GM12878 (cell line): ENCODE results near the gene HMGB4. TPM values are rescaled to one million over a fixed set of nuclear protein-coding genes. Genes with fewer than 3 reads are reported as not detected.

Source experiments
- ATAC-seq: fragments of 200-7000 bp; cut with Tn5 transposase; 3 replicates; pipeline ENCODE4 v1.9.1; 2020; ENCODE audit warnings: mild to moderate bottlenecking, moderate library complexity
- BruUV-seq: library from RNA; stranded (reverse); fragments of 400-500 nt; replicated peaks from 2 replicates; lab custom pipeline; 2021; lab: Mats Ljungman, UMichigan
- CTCF ChIA-PET: fragments of 300-600 bp; sonication (Branson Sonifier 250); formaldehyde crosslinking; extraction: SDS; loops from one replicate; lab custom pipeline; 2021; ENCODE audit warnings: inconsistent platforms; lab: Yijun Ruan, JAX
- POLR2A ChIA-PET: fragments of 350-600 bp; formaldehyde crosslinking; extraction: SDS; loops from one replicate; lab custom pipeline; 2021; ENCODE audit warnings: inconsistent platforms; lab: Charles Lee
- RAD21 ChIA-PET: fragments of 300-600 bp; sonication (Branson Sonifier 250); formaldehyde crosslinking; loops from one replicate; lab custom pipeline; 2023; ENCODE audit warnings: antibody characterized with exemption; ENCODE audit not compliant: unreplicated experiment; lab: Charles Lee
- SMC1A ChIA-PET: fragments of 300-600 bp; sonication (Branson Sonifier 250); formaldehyde crosslinking; loops from one replicate; lab custom pipeline; 2023; ENCODE audit not compliant: unreplicated experiment, uncharacterized antibody; lab: Charles Lee
- DNase-seq: peaks from one replicate; pipeline ENCODE4 v3.0.0-alpha.2; 2011; ENCODE audit warnings: low read depth, low spot score
- FAIRE-seq: peaks from 3 replicates; lab custom pipeline; 2011; peaks lifted over from hg19 to GRCh38; lab: Jason Lieb, UNC
- H2AFZ ChIP-seq: 2 replicates; pipeline ENCODE4 v1.6.0; 2011; ENCODE audit warnings: low read depth, low read length, control low read depth; ENCODE audit not compliant: control insufficient read depth
- H3K27ac ChIP-seq: 2 replicates; pipeline ENCODE4 v1.5.1; 2011; ENCODE audit warnings: control low read depth; ENCODE audit not compliant: control insufficient read depth, insufficient read depth
- H3K27me3 ChIP-seq, 2 experiments: replicated peaks in 1 of 2; 2 replicates each; pipeline versions ENCODE4 v1.6.0 to v1.6.1; 2011; ENCODE audit warnings: low read length in 1 of 2; ENCODE audit not compliant: control insufficient read depth in 2 of 2, insufficient read depth in 2 of 2
- H3K36me3 ChIP-seq, 2 experiments: 2 replicates each; pipeline ENCODE4 v1.5.1; 2011; ENCODE audit warnings: low read length in 1 of 2; ENCODE audit not compliant: control insufficient read depth in 2 of 2, insufficient read depth in 2 of 2
- H3K4me1 ChIP-seq: 2 replicates; pipeline ENCODE4 v1.6.1; 2011; ENCODE audit warnings: mild to moderate bottlenecking, low read length, moderate library complexity, mixed read lengths; ENCODE audit not compliant: control insufficient read depth, insufficient read depth
- H3K4me2 ChIP-seq: 2 replicates; pipeline ENCODE4 v1.6.0; 2011; ENCODE audit warnings: control low read depth; ENCODE audit not compliant: control insufficient read depth, insufficient read depth
- H3K4me3 ChIP-seq: fragments of 200-600 bp; sonication (generic); 2 replicates; pipeline ENCODE4 v1.5.1; 2016
- H3K79me2 ChIP-seq: 2 replicates; pipeline ENCODE4 v1.6.0; 2011; ENCODE audit warnings: low read length; ENCODE audit not compliant: control insufficient read depth, insufficient read depth
- H3K9ac ChIP-seq: 2 replicates; pipeline ENCODE4 v1.8.0; 2011; ENCODE audit warnings: low read length, control low read depth, mixed read lengths; ENCODE audit not compliant: control insufficient read depth, insufficient read depth
- H3K9me3 ChIP-seq: replicated peaks from 3 replicates; pipeline ENCODE4 v1.5.1; 2011; ENCODE audit warnings: mild to moderate bottlenecking, low read length; ENCODE audit not compliant: control insufficient read depth, insufficient read depth
- H4K20me1 ChIP-seq: 2 replicates; pipeline ENCODE4 v1.6.0; 2011; ENCODE audit not compliant: control insufficient read depth, insufficient read depth
- ETV6 ChIP-seq, 2 experiments: fragments of 450-650 bp in 1 of 2; IDR thresholded peaks in 1 of 2; conservative IDR thresholded peaks in 1 of 2; 2 replicates each; pipeline ENCODE4 v1.6.1; 2014; ENCODE audit warnings: antibody characterized with exemption in 1 of 2, borderline replicate concordance in 1 of 2, low read depth in 1 of 2, mild to moderate bottlenecking in 1 of 2, moderate library complexity in 1 of 2
- IRF4 ChIP-seq: IDR thresholded peaks from 2 replicates; pipeline ENCODE4 v1.6.1; 2011; ENCODE audit warnings: low read depth, low read length
- KDM1A ChIP-seq: fragments of 200-600 bp; sonication (generic); IDR thresholded peaks from 2 replicates; pipeline ENCODE4 v1.6.1; 2016; ENCODE audit warnings: borderline replicate concordance
- RAD21 ChIP-seq: IDR thresholded peaks from 2 replicates; pipeline ENCODE4 v1.6.1; 2011; ENCODE audit warnings: mild to moderate bottlenecking, low read depth, low read length, moderate library complexity; ENCODE audit not compliant: insufficient read depth
- STAT3 ChIP-seq: IDR thresholded peaks from 2 replicates; pipeline ENCODE4 v1.6.1; 2011; ENCODE audit warnings: low read depth, low read length, improper control_type of control experiment
- ZBED1 ChIP-seq: IDR thresholded peaks from 2 replicates; pipeline ENCODE4 v1.6.1; 2016; ENCODE audit warnings: borderline replicate concordance
- ZNF24 ChIP-seq: fragments of 450-650 bp; IDR thresholded peaks from 2 replicates; pipeline ENCODE4 v1.6.1; 2017; ENCODE audit warnings: antibody characterized with exemption, mild to moderate bottlenecking
- WGBS: methylation state at CpG from one replicate; pipeline ENCODE4 v1.1.6; 2016; ENCODE audit warnings: low lambda C conversion rate; ENCODE audit not compliant: insufficient replicate concordance, insufficient coverage; ENCODE audit errors: missing lambda C conversion rate; 5-methylcytosine and 5-hydroxymethylcytosine counted together
- in situ Hi-C: fragments of 300-500 bp; cut with MboI; formaldehyde crosslinking; loops from 9 replicates; pipeline ENCODE4 v1.14.3; 2018; ENCODE audit warnings: mixed read lengths
- intact Hi-C: fragments of 100-400 bp; cut with micrococcal nuclease; formaldehyde crosslinking; loops from one replicate; pipeline ENCODE4 v1.14.2; 2022; ENCODE audit not compliant: unreplicated experiment
- polyA plus RNA-seq, 11 experiments: library from polyadenylated mRNA; depleted of rRNA in 4 of 11; unstranded in 6 of 11; stranded (reverse) in 5 of 11; fragments of >200 nt; fragmentation: Nextera tagmentation in 4 of 11; fragmentation: Illumina TruSeq in 1 of 11; extraction: Ambion mirVana in 4 of 11; extraction: Trizol in 1 of 11; gene quantifications; 1 replicate in 1 of 11; 2 replicates in 10 of 11; pipeline versions ENCODE4 v1.2.1 to v1.2.3, GENCODE V29; 2011 to 2016; ENCODE audit warnings: inconsistent platforms in 2 of 11, missing spikeins in 2 of 11, low read depth in 1 of 11
- total RNA-seq, 4 experiments: library from RNA; depleted of rRNA in 3 of 4; stranded (reverse); fragments of >200 nt in 3 of 4; fragmentation: Illumina TruSeq in 1 of 4; extraction: Trizol in 1 of 4; gene quantifications; 2 replicates each; pipeline versions ENCODE4 v1.2.1 to v1.2.3, GENCODE V29; 2013 to 2021
- TF ChIP-seq, protein P1 (sequence below): IDR thresholded peaks from 2 replicates; pipeline ENCODE4 v1.6.1; 2012; ENCODE audit warnings: low read depth, low read length, improper control_type of control experiment
- TF ChIP-seq, protein P2 (sequence below): fragments of 450-650 bp; IDR thresholded peaks from 2 replicates; pipeline ENCODE4 v1.6.1; 2017; ENCODE audit warnings: mild to moderate bottlenecking, low read depth, inconsistent platforms; ENCODE audit not compliant: poor library complexity, severe bottlenecking

The HMGB4 gene
- total and polyA plus RNA-seq, 10 of the 15 experiments (the other 5 are each of a cell fraction or from before 2014, with no cell fraction given), result not detected

DNA sequence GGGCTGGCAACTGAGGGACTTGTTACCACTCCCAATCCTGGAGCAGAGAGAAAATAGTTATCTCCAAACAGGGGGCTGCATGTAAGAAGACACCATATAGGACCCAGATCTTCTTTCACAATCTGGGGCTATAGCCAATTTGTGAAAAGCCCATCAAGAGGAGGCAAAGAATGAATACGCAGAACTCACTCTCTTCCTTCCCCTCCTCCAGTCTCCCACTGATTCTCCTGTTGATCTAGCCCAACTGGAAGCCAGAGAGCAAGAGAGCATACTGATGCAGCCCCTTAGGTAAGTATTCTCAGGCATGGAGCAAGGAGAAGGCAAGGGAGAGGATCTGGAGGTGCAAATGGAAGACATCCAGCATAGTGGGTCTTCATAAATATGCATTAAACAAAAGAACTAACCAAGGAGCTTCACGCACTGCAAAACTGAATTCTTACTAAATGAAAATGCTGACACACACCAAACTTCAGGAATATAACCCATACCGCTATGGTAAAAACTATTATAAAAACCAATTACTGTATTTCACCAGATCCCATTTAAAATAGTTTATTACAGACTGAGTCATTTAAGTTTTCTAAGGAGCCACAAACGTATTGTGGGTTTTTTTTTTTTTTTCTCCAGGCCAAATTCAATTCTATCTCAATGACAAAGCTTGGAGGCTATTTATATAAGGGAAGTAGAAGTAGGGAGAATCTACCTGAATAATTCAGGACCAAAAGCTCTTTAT lies 15.5 kb upstream of the HMGB4 start:
- ChIA-PET CTCF (no interaction called here), SMC1A (no interaction called here), RAD21 (no interaction called here), POLR2A (no interaction called here)
- no peaks in the 10 kb centered on the region; the same call in 1 of the 2 replicates for H4K20me1 ChIP-seq
- BruUV-seq, result no TSS peak
- no peak overlapping the region for H3K4me3 ChIP-seq
- in situ Hi-C loops, result no loop called here
- H3K4me2 ChIP-seq, result no peak overlapping the region
- no peaks in the 10 kb centered on the region for H3K4me1 ChIP-seq
- no peaks in the 10 kb centered on the region for H3K36me3 ChIP-seq
- no peak overlapping the region for H3K27ac ChIP-seq
- FAIRE-seq (no peak), ATAC-seq (no peak), DNase-seq (no peak)
- H3K27me3 ChIP-seq, result no peaks in the 10 kb centered on the region; a peak in 2 of 4 replicates
- H2AFZ ChIP-seq, result no peak overlapping the region
- no peaks in the 10 kb centered on the region for H3K79me2 ChIP-seq
- intact Hi-C loops, result no loop called here
- TF ChIP-seq IRF4 (no peak), ZBED1 (no peak), ZNF24 (no peak), STAT3 (no peak), KDM1A (no peak), RAD21 (no peak), ETV6 (conservative IDR thresholded peaks at IDR 0.05 in 1 of 2, IDR thresholded peaks at IDR 0.05 in 1 of 2; ENCODE audit: borderline replicate concordance in 1 of 2, low read depth in 1 of 2) (no peak)
- TF ChIP-seq, protein P1, sequence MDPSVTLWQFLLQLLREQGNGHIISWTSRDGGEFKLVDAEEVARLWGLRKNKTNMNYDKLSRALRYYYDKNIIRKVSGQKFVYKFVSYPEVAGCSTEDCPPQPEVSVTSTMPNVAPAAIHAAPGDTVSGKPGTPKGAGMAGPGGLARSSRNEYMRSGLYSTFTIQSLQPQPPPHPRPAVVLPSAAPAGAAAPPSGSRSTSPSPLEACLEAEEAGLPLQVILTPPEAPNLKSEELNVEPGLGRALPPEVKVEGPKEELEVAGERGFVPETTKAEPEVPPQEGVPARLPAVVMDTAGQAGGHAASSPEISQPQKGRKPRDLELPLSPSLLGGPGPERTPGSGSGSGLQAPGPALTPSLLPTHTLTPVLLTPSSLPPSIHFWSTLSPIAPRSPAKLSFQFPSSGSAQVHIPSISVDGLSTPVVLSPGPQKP, result no peak
- TF ChIP-seq, protein P2, sequence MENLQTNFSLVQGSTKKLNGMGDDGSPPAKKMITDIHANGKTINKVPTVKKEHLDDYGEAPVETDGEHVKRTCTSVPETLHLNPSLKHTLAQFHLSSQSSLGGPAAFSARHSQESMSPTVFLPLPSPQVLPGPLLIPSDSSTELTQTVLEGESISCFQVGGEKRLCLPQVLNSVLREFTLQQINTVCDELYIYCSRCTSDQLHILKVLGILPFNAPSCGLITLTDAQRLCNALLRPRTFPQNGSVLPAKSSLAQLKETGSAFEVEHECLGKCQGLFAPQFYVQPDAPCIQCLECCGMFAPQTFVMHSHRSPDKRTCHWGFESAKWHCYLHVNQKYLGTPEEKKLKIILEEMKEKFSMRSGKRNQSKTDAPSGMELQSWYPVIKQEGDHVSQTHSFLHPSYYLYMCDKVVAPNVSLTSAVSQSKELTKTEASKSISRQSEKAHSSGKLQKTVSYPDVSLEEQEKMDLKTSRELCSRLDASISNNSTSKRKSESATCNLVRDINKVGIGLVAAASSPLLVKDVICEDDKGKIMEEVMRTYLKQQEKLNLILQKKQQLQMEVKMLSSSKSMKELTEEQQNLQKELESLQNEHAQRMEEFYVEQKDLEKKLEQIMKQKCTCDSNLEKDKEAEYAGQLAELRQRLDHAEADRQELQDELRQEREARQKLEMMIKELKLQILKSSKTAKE, result no peak
- 16% methylated on average over 4 of the region's 4 CpGs for WGBS
- H3K9ac ChIP-seq, result no peak overlapping the region
- H3K9me3 ChIP-seq, result no peaks in the 10 kb centered on the region
